Stimulated activated CD8-positive, alpha-beta memory T cell treated with anti-CD3 and anti-CD28 coated beads, Interleukin-12 subunit alpha, Interleukin-12 subunit beta, amount 100 ng/mL, for 24 hours (primary cell): ENCODE results near the gene CAST.
"Not testable (repeated sequence)": the region's sequence is repeated elsewhere in the genome, so short reads cannot be mapped to it uniquely, and the experiment has no call there.

ENCODE experiments used
- DNase-seq: peaks from one replicate; pipeline ENCODE4 v3.0.0-alpha.2; 2020; ENCODE audit errors: extremely low read depth

The CAST gene, protein sequence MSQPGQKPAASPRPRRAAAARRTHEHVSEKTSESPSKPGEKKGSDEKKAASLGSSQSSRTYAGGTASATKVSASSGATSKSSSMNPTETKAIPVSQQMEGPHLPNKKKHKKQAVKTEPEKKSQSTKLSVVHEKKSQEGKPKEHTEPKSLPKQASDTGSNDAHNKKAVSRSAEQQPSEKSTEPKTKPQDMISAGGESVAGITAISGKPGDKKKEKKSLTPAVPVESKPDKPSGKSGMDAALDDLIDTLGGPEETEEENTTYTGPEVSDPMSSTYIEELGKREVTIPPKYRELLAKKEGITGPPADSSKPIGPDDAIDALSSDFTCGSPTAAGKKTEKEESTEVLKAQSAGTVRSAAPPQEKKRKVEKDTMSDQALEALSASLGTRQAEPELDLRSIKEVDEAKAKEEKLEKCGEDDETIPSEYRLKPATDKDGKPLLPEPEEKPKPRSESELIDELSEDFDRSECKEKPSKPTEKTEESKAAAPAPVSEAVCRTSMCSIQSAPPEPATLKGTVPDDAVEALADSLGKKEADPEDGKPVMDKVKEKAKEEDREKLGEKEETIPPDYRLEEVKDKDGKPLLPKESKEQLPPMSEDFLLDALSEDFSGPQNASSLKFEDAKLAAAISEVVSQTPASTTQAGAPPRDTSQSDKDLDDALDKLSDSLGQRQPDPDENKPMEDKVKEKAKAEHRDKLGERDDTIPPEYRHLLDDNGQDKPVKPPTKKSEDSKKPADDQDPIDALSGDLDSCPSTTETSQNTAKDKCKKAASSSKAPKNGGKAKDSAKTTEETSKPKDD

DNA sequence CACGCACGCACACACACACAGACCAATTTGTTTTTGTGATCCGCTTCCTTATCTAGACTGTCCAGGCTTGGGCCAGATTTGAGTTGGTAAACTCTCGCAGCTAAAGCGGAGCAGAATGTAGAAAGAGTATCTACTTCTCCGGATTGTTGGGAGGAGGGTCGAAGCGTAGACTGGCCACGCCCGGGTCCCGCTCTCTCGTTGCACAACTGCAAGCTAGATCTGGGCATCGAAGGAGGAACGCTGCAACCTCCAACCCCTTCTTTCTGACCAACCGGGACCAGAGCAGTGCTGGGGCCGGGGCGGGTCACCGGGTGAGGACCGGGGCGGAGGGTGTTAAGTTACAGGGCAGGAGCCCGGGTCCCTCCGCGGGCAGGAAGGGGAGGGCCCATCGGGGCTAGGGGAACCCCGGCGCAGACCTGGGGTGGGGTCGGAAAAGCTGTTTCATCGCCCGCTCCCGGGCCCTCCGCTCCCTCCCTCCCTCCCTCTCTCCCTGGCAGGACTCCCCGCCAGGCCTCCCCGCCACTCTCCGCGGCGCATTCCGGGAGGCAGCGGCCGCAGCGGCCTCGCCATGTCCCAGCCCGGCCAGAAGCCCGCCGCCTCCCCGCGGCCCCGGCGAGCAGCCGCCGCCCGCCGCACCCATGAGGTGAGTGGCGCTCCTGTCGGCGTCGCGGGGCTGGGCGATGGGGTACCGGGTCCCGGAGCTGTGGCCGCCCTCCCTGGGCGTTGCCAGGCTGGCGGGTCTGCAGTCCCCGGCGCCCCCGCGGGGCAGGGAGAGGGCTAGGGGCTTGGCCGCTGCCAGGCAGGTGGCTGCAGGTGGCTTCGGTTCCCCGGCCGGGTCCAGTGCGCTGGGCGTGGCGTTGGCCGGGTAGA, at the start of gene CAST:
TSS of gene CAST (plus strand) at position 522 of the 870 bp plus-strand sequence. CDS start at position 569, 47 bp downstream.
- peak; percentile 57 for DNase-seq

DNA sequence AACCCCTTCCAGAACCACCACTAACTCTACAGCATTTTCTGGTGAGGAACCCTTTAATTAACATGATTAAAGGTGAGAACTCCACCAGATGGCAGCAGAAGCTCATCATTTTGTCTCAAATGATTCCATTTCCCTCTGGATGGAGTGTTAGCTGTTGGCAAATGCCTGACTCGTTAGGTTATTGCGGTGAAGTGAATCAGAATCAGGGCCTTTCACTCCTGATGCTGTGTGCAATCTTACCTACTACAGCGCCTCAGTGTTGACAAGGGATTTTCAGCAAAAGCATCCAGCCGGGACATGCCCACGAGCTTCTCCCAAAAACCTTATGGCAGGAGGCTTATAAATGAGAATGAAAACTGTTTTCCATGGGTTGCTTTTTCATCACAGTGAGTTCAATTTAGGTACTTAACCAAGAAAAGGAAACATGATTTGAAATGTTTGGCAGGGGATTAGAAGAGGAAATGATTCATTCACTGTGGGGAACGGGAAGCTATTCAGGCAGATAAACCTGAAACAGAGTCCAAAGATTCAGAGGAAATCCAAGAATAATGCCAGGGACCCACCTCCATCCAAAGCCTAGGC, 48.0 kb upstream of the CAST start:
- no peak for DNase-seq

DNA sequence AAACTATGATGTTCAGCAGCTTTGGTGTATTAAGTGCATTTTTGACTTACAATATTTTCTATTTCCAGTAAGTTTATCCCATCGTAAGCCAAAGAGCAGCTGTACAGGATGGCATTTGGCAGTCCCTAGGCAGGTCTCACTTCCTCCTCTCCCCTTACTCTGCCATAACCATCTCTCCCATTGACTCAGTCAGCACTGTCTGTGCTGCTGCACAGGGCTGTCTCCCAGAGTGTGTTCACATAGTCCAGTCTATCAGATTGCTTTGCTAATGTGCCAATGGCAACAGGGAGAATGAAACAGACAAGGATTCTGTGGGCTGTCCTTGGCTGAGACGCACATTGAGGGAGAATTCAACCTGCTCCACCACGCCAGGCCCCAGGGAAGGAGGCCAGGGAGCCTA, 47.0 kb upstream of the CAST start:
- no peak for DNase-seq

DNA sequence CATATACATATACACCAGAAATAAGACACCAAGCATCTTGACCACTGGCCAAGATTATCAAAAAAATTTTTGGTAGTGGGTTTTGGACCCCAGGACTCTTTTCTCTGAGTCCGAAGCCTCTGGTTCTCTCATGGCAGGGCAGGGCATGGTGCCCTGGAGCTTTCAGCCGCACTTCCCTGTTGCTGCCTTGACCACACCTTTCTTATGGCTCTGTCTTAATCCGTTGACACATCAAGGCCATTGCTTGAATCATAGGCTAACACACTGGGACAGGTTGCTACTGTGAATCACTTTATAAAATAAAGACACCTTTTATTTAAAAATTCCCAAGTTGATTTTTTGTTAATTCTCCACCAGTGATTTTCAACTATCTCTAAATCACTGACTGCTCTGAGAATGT, 45.4 kb upstream of the CAST start:
- no peak for DNase-seq

DNA sequence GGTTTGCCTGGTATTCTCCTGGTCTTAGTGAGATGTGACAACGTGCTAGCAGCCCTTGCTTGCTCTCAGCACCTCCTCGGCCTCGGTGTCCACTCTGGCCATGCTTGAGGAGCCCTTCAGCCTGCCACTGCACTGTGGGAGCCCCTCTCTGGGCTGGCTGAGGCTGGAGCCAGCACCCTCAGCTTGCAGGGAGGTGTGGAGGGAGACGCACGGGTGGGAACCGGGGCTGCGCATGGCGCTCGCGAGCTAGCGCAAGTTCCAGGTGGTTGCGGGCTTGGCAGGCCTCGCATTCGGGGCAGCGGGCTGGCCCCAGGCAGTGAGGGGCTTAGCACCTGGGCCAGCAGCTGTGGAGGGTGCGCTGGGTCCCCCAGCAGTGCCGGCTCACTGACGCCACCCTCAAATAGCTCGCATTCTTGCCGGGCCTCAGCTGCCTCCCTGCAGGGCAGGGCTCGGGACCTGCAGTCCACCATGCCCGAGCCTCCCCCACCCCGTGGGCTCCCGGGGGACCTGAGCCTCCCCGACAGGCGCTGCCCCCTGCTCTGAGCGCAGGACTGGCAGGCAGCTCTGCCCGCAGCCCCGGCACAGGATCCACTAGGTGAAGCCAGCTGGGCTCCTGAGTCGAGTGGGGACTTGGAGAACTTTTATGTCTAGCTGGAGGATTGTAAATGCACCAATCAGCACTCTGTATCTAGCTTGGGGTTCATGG, 43.7 kb upstream of the CAST start:
- not testable (repeated sequence) for DNase-seq

DNA sequence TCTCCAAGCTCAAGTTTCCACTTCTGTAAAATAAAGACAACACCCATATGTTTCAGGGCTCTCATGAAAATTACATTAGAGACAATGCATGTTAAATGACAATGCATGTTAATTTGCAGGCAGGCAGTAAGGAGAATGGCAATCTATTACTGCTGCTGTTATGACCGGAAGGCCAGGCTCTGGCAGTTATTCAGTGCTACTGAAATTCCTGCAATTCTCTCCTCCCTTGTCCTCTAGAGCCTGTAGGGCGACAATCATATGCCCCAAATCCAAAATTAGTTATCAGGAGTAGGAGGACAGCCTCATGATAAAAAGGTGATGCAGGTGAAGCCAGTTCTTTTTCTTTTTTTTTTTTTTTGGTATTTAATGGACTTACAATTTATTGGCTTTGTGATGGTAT, 42.2 kb upstream of the CAST start:
- no peak for DNase-seq

DNA sequence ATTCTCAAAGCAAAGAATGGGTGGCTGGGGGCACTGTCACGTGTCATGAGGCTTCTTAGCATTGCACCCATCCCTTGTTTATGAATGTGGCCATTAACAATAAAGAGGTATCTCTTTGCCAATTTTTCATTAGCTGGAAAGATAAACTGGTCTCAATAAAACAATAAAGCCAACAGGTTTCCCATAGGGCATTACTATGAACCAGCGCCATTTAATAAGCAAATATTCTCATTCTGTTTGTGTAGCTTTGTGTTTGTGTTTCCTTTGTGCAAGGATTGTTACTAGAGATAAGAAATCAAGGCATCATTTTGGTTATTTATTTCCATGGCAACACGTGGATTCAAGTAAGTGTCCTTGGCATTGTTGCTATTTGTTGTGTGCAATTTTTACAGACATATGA, 37.6 kb upstream of the CAST start:
- no peak for DNase-seq

DNA sequence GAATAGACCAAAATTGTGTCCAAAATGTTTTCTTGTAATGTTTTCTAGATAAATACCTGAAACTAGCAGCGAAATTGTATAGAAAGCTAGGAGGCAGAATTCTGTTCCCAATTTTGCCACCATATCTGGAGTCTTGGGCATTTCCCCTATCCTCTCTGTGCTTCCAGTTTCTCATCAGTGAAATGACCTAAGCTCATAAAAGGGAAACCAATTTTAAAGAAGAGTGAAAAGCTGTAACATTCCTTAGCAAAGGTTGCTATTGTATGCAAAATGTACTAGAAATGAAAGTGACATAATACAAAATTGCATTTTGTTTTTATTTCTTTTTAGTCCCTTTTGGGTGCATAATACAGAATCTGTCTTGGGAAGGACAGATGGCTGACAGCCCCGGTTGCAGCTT, 36.8 kb upstream of the CAST start:
- no peak for DNase-seq

DNA sequence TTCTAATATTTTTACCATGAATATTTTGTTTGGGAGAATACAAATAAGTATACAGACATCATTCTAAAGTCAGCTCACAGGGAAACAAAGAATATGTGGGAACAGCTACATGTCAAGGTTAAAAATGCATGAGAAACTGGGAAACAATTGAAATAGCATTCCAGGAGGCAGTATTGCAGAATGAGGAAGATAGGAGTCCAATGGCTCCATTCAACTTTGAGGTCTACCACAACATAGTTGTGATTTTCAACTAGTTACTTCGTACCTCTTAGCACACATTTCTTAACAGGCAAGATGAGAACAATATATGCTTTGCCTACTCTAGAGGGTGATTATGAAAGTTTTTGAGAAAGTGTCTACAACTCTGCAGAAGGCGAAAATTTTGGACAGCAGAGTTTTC, 35.2 kb upstream of the CAST start:
- no peak for DNase-seq

DNA sequence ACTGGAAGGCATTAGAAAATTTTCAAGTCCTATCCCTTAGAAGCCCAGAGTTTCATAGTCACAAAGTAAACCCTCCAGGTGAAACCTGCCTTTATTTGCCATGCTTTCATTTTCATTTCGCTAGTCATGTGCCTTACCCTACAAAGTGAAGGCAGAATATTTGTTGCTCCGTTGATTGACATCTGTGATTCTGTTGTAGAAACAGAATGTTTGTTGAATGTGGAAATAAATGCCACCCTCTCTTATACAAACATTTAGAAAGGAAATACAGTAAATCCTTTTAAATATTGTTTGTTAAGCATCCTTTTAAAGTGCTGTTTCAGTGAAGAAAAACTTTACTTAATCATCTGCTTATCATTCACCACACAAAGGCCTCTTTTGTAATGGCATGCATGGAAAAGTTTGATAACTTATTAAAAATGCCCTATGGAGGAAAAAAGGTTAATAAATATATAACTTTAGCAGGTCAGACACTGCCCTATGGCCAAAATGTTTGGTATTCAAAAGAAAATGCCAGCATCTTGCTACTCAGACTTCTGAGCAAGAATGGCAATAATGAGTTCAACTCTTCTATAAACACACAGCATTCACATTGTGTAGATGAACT, 34.3 kb upstream of the CAST start:
- no peak for DNase-seq

DNA sequence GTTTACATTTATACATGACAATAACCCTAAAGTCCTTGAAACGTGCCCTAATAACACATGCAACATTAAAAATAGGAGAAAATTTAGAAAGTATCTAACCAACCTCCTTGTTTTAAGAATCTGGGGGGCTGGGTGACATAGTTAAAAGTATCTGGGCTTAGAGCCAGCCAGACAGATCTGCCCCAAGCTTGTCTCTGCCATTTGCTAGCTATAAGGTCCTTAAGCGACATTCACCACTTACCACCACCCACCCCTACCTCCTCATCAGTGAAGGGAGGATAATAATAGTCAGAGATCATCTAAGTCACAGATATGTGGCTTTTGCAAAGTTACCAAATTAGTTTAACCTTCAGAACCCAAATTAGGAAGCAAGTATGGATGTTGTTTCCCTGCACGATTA, 33.8 kb upstream of the CAST start:
- DNase-seq: no peak

DNA sequence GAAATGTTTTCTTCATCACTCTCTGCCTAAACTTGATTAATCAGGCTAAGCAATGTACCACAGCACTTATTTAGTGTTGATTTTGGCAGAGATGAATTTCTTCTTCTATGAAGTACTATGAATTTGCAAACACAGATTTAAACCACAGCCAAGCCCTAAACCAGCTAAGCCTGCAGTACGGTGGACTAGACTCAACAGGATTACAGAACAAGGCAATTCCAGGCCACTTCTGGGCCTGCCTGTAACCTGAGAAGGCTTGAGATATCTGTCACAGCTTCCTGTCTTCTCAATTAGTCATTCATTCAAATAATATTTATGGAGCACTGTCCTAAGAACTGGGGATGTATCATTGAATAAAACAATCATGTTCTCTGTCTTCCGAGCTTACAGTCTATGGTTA, 32.4 kb upstream of the CAST start:
- no peak for DNase-seq

DNA sequence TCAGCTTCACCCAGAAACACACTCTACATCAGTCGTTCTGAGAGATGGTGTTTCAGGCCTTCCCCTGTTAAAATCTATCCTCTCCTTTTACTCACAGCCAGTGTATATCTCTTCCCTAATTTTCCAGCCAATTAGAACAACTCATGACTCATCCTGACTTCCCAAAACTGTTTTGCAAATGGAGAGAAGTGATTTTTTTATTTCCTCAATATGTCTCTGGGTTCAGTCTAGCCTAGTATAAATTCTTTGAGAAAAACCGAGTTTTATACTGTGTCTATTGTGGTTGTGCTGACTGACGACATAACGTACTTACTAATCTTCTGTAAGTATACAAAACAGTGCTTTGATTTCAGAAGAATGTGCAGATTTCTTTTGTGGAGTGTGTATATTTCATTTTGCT, 28.4 kb upstream of the CAST start:
- DNase-seq: no peak

DNA sequence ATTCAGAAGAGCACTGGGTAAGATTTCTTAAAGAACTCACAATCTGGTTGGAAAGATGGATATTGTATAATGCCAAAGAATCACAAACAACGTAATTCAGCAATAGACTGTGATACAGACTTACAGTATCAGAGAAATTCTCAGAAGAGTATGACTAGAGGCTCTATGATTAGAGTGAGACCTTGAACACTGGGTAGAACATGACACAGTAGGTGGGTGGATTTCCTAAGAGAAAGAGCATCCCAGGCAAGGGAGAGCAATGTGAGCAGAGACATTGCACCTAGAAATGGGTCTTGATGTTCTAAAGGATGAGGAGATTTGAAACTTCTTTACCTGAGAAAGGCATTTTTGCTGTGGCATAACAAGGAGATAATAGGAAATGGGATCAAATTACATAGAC, 27.3 kb upstream of the CAST start:
- no peak for DNase-seq

DNA sequence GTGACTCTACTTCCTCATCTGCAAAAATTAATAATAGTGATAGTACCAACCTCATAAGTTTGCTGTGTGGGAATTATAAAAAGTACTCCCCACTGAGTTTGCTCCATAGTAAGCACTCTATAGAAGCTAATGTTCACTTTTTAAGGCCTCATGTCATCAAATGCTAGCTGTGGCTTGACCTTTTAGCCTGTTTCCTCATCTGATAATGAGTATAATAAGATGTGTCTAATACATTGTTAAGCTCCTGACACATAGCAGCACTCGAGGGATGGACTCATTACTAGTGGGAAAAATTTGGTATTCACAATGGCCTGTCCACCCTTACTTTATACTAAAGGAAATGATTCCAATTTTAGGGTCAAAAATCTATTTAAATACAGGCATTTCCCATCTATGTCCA, 26.1 kb upstream of the CAST start:
- DNase-seq: no peak

DNA sequence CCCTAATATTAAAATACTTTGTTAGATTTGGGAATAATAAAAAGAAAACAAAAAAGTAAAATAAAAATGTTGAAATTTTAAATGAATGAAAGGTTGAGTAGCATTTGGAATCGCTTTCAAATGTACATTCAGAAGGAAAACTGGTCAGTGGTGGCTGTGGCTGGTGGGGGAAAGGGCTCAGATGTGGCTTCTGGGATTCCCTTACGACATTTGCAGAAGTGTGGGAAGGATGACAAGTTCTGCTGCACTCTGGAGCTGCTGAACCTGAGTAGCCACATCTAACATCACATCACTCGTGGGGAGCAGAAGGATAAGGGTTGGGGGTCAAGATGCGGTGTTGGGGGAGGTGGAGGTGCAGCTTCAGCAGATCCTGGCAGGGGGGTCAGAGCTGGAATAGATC, 25.6 kb upstream of the CAST start:
- DNase-seq: no peak

DNA sequence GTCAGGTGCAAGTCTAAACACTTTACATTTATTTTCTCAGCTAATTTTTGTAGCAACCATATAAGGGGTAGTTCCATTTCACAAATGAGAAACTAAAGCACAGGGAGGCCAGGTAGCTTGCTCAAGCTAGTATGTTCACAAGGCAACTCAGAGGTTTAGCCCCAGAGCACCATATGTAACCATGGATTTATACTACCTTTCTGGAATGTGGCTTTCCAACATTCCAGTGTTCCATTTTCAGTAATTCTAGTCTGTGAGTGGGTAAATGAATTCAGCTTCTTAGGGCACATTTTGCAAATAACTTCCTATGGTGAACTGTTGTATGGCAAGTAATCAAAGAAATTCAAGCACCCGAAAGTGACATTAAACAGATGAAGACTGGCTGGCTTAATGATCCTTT, 25.0 kb upstream of the CAST start:
- DNase-seq: no peak

DNA sequence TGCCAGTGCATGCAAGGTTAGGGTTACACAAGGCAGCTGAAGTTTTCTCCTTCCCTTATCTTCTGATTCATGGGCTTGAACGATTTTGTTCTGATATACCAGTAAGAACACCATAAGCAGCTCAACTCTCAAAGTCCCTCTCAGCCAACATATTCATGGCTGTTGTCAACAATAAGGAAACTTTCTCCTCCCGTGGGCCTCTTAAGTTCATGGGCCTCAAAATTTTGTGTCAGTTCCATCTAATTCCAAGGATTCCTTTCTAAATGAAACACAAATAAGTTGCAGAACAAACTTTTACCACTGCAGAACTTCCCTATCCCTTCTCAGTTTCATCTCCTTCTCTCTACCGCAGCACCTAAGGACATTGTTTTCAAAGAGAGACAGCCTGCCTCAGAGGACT, 23.6 kb upstream of the CAST start:
- no peak for DNase-seq

DNA sequence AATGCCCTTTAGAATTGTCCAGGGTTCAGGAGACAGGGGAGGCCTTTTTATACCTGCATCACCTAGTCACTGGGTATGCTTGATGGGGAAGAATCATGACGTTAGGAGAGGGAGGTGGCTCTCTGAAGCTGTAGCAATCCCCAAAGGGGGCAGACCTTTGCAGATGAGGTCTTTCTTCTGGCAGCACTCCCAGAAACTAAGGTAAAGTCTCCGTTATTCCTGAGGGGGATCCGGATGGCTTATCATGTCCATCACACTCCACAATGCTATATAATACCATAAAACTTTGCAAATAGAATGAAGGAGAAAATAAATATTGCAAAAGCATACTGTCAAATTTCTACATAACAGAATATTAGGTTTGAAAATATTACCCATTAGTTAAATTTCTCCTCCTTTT, 21.5 kb upstream of the CAST start:
- no peak for DNase-seq

DNA sequence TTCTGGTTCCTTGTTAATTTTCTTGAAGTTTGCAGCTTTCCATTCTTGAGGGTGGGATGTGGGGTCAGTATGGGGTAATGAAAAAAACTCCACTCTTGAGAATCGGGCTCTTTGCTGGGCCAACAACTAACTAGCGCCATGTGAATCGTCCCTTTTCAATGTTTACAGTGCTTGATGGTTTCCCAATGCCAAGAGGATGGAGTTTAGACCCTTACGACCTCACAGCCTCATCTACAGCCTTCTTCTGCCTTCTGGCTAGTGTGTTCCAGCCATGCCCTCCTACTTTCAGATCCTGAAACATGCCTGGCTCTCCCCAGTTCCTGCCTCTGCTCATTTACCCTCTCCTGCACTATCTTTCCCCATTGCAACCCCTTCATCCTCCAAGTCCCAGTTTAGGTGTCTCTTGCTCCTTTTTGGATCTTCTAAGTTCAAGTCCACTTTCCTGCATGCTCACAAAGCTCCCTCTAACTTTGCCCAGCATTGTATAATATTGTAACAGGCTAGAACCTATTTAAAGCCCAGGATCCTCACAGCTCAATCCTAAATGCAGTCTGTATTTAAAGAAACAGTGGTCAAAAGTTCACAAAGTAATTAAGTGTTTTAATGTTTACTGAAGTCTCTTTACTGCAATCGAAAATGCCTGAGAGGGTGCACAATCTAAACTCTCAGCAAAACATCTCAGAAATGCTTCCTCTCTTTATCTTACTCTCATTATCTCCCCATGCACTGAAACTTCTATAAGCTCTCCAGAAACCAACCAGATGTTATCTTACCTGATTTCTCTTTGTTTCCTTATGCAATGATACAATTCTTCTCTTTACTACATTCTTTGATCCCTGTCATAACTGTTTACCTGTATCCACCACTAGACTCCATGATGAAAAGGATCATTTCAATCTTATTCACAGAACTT, 20.6 kb upstream of the CAST start:
- no peak for DNase-seq
